NCI-H1105 treated with DMSO at 0.1 percent for 48 hours (cell line): ENCODE results near the gene DIRAS2.

Experiments used
- DNase-seq: peaks from one replicate; lab custom pipeline; 2025; lab: John Stamatoyannopoulos, UW

DIRAS2 gene

GRCh38 chr9:90612957-90613356 is 29.7 kb downstream of the DIRAS2 start:
- no peak for DNase-seq

GRCh38 chr9:90611568-90611967 is 31.1 kb downstream of the DIRAS2 start:
- DNase-seq = no peak

- no peak for DNase-seq
Observed at GRCh38 chr9:90611121-90611520, 31.5 kb downstream of the DIRAS2 start.

- no peak for DNase-seq
Observed at GRCh38 chr9:90607701-90608516, 34.7 kb downstream of the DIRAS2 start.

- no peak for DNase-seq
Observed at GRCh38 chr9:90600029-90600428, 42.6 kb downstream of the DIRAS2 start.

GRCh38 chr9:90598191-90598590 is 44.4 kb downstream of the DIRAS2 start:
- DNase-seq = no peak

- no peak for DNase-seq
Observed at GRCh38 chr9:90593646-90594045, 49.0 kb downstream of the DIRAS2 start.

- DNase-seq = no peak
Observed at GRCh38 chr9:90580576-90580975, 62.0 kb downstream of the DIRAS2 start.

- DNase-seq = peak; percentile 38
Observed at GRCh38 chr9:90579181-90579580, 63.4 kb downstream of the DIRAS2 start.

GRCh38 chr9:90578126-90578815 is 64.4 kb downstream of the DIRAS2 start:
- DNase-seq = no peak

- peak; percentile 51 for DNase-seq
Observed at GRCh38 chr9:90569511-90569910, 73.1 kb downstream of the DIRAS2 start.

- peak; percentile 96 for DNase-seq
Observed at GRCh38 chr9:90568667-90569066, 74.0 kb downstream of the DIRAS2 start.

- DNase-seq = no peak
Observed at GRCh38 chr9:90562229-90562628, 80.4 kb downstream of the DIRAS2 start.
